Liver (tissue), 9 donors: ENCODE results near the gene SLC6A12. TPM values are rescaled to one million over a fixed set of nuclear protein-coding genes. Genes with fewer than 3 reads are reported as not detected.
A peak's percentile ranks its signal among the peaks of the same experiment; 100 is the strongest.

Source experiments
- DNase-seq: peaks from one replicate; pipeline ENCODE4 v3.0.0-alpha.2; 2017; ENCODE audit warnings: low spot score
- H3K27ac ChIP-seq, 2 donors: one replicate each; pipeline ENCODE4 v1.7.0; 2013; ENCODE audit warnings: inconsistent platforms in 2 of 2, low read length in 2 of 2, control low read depth in 1 of 2, low read depth in 1 of 2, mild to moderate bottlenecking in 1 of 2
- H3K27me3 ChIP-seq, 4 donors: one replicate each; pipeline versions ENCODE4 v1.6.1 to v1.7.0; 2013; ENCODE audit warnings: low read length in 3 of 4, inconsistent platforms in 1 of 4, mild to moderate bottlenecking in 1 of 4, moderate library complexity in 1 of 4; ENCODE audit not compliant: control insufficient read depth in 4 of 4, insufficient read depth in 4 of 4
- H3K36me3 ChIP-seq, 4 donors: one replicate each; pipeline versions ENCODE4 v1.6.1 to v1.7.0; 2013; ENCODE audit warnings: low read length in 3 of 4, mild to moderate bottlenecking in 3 of 4, low read depth in 1 of 4, moderate library complexity in 1 of 4; ENCODE audit not compliant: control insufficient read depth in 4 of 4, insufficient read depth in 3 of 4
- H3K4me1 ChIP-seq, 4 donors: one replicate each; pipeline versions ENCODE4 v1.6.1 to v1.7.0; 2013; ENCODE audit warnings: low read length in 3 of 4, mild to moderate bottlenecking in 3 of 4, moderate library complexity in 1 of 4; ENCODE audit not compliant: control insufficient read depth in 4 of 4, insufficient read depth in 4 of 4
- H3K4me3 ChIP-seq, 3 donors: one replicate each; pipeline versions ENCODE4 v1.6.1 to v1.7.0; 2013; ENCODE audit warnings: low read length in 3 of 3, control low read depth in 1 of 3, low read depth in 1 of 3, mild to moderate bottlenecking in 1 of 3
- H3K9ac ChIP-seq, 2 donors: one replicate each; pipeline ENCODE4 v1.7.0; 2013; ENCODE audit warnings: low read length in 2 of 2, mild to moderate bottlenecking in 2 of 2, moderate library complexity in 2 of 2, control low read depth in 1 of 2, low read depth in 1 of 2
- H3K9me3 ChIP-seq, 4 donors: one replicate each; pipeline versions ENCODE4 v1.6.1 to v1.7.0; 2013; ENCODE audit warnings: low read length in 3 of 4; ENCODE audit not compliant: control insufficient read depth in 4 of 4
- CTCF ChIP-seq: fragments of 150-350 bp; IDR thresholded peaks from 2 replicates; pipeline ENCODE4 v1.5.1; 2017; ENCODE audit warnings: improper control_type of control experiment, low read depth, low read length; ENCODE audit not compliant: missing input control
- EGR1 ChIP-seq, 2 donors: IDR thresholded peaks; 2 replicates each; pipeline ENCODE4 v1.6.1; 2016 to 2018; ENCODE audit warnings: antibody characterized with exemption in 2 of 2, low read depth in 2 of 2
- FOXA1 ChIP-seq: IDR thresholded peaks from 2 replicates; pipeline ENCODE4 v1.6.1; 2016; ENCODE audit warnings: antibody characterized with exemption
- FOXA2 ChIP-seq: IDR thresholded peaks from 2 replicates; pipeline ENCODE4 v1.6.1; 2016; ENCODE audit warnings: antibody characterized with exemption
- GABPA ChIP-seq, 2 donors: IDR thresholded peaks in 1 of 2; conservative IDR thresholded peaks in 1 of 2; 2 replicates each; pipeline ENCODE4 v1.6.1; 2016; ENCODE audit warnings: antibody characterized with exemption in 2 of 2, mild to moderate bottlenecking in 1 of 2, moderate library complexity in 1 of 2
- HNF4A ChIP-seq, 2 donors: conservative IDR thresholded peaks; 2 replicates each; pipeline ENCODE4 v1.6.1; 2016; ENCODE audit warnings: antibody characterized with exemption in 2 of 2, mild to moderate bottlenecking in 2 of 2
- HNF4G ChIP-seq: IDR thresholded peaks from 2 replicates; pipeline ENCODE4 v1.6.1; 2016; ENCODE audit warnings: antibody characterized with exemption
- JUND ChIP-seq, 2 donors: IDR thresholded peaks; 2 replicates each; pipeline ENCODE4 v1.6.1; 2016; ENCODE audit warnings: antibody characterized with exemption in 2 of 2
- NR2F2 ChIP-seq: IDR thresholded peaks from 2 replicates; pipeline ENCODE4 v1.6.1; 2016; ENCODE audit warnings: antibody characterized with exemption
- RAD21 ChIP-seq, 2 donors: IDR thresholded peaks; 2 replicates each; pipeline ENCODE4 v1.6.1; 2016; ENCODE audit warnings: antibody characterized with exemption in 2 of 2, mild to moderate bottlenecking in 2 of 2
- REST ChIP-seq: IDR thresholded peaks from 2 replicates; pipeline ENCODE4 v1.6.1; 2016; ENCODE audit warnings: antibody characterized with exemption, mild to moderate bottlenecking
- RXRA ChIP-seq, 2 donors: IDR thresholded peaks; 2 replicates each; pipeline ENCODE4 v1.6.1; 2017 to 2018; ENCODE audit warnings: antibody characterized with exemption in 2 of 2, mild to moderate bottlenecking in 1 of 2
- TAF1 ChIP-seq: conservative IDR thresholded peaks from 2 replicates; pipeline ENCODE4 v1.6.1; 2016; ENCODE audit warnings: antibody characterized with exemption, mild to moderate bottlenecking
- ZBTB33 ChIP-seq: IDR thresholded peaks from 2 replicates; pipeline ENCODE4 v1.6.1; 2016; ENCODE audit warnings: antibody characterized with exemption
- WGBS: extraction: QIAGEN DNeasy Blood & Tissue Kit; methylation state at CpG from one replicate; pipeline ENCODE4 v1.1.7; 2013; 5-methylcytosine and 5-hydroxymethylcytosine counted together
- polyA plus RNA-seq, 2 donors: library from polyadenylated mRNA; stranded (reverse) in 1 of 2; unstranded in 1 of 2; fragments of 200-250 nt in 1 of 2; fragments of >200 nt in 1 of 2; fragmentation: Nextera tagmentation in 1 of 2; extraction: Ambion mirVana in 1 of 2; gene quantifications; one replicate each; pipeline versions ENCODE4 v1.2.1 to v1.2.3, GENCODE V29; 2013 to 2015
- total RNA-seq, 2 donors: library from RNA; depleted of rRNA; stranded (reverse); fragments of >200 nt; gene quantifications; one replicate each; pipeline ENCODE4 v1.2.3, GENCODE V29; 2014
- TF ChIP-seq, protein P1 (sequence below): IDR thresholded peaks from 2 replicates; pipeline ENCODE4 v1.6.1; 2016; ENCODE audit warnings: antibody characterized with exemption
- TF ChIP-seq, protein P2 (sequence below): IDR thresholded peaks from 2 replicates; pipeline ENCODE4 v1.6.1; 2016; ENCODE audit warnings: antibody characterized with exemption
- donor health status: healthy.
- donor health status: healthy.
- donor health status: healthy.
- donor health status: healthy.
- donor health status: healthy.

The SLC6A12 gene
- total and polyA plus RNA-seq, 4 donors = 18.2 to 30.3 (median 23.2) TPM

GRCh38 chr12:172732-173161 lies 41.2 kb downstream of the SLC6A12 start (continued):
- no peak for TF ChIP-seq REST

DNA sequence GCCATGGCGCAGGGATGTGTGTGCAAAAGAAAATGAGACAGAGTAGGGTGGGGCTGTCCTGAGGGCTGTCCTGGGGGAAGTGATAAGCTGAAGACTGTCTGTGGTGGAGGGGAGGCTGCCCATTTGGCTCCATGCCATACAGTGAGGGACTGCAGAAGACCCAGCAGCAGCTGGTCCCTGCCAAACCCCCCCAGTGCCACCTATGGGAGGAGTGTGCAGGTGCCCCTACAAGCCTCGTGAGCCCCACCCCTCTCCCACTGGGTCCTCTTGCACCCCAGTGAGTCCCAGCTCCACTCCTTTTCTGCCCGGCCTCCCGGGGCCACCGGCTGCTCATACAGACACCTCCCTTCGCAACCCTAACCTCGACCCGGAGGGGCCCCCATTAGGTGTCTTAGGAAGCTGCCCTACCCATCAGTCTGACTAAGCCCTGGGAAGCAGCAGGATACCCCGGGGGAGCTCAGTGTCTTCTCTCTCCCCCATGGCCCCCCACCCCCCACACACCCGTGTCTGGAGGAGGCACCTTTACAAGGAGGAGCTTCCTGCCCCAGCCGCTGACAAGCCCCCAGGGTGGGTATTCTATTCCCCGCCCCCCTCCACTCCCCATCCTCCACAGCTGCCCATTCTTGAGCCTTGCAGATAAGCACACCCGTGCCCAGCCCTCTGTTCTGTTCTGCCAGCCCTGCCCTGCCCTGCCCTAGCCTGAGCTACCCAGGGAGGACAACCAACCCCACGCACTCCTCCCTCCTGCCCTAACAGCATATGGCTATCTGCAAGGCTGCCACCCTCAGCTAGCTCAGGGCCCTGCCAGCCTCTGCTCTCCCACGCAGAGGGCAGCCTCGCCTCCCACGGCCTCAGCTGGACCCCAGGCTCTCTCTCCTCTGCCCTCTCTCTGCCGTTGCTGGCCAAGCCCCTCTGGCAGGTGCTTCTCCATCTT lies 41.9 kb downstream of the SLC6A12 start:
- 75% methylated on average over 18 of the region's 18 CpGs for WGBS
- H3K27me3 ChIP-seq = no peaks in the 10 kb centered on the region

More for the DNA sequence above, 41.9 kb downstream of the SLC6A12 start:
- Histone ChIP-seq H3K4me1 (peaks cover 3 to 30% (median 17%) of the 10 kb centered on the region in 4 donors), H3K27ac (no peak overlapping the region), H3K9ac (no peak overlapping the region), H3K36me3 (no peaks in the 10 kb centered on the region), H3K4me3 (no peak overlapping the region), H3K9me3 (no peaks in the 10 kb centered on the region)
- TF ChIP-seq TAF1 (no peak), RXRA (IDR thresholded peaks at IDR 0.05) (no peak), EGR1 (IDR thresholded peaks at IDR 0.05; ENCODE audit: low read depth in 2 of 2) (no peak), JUND (IDR thresholded peaks at IDR 0.05) (no peak), HNF4G (no peak), FOXA2 (no peak), HNF4A (conservative IDR thresholded peaks at IDR 0.05) (no peak), FOXA1 (no peak), NR2F2 (no peak), CTCF (no peak), GABPA (IDR thresholded peaks at IDR 0.05 in 1 of 2, conservative IDR thresholded peaks at IDR 0.05 in 1 of 2) (no peak), RAD21 (IDR thresholded peaks at IDR 0.05) (no peak), ZBTB33 (no peak), REST (no peak)
- TF ChIP-seq, protein P1, sequence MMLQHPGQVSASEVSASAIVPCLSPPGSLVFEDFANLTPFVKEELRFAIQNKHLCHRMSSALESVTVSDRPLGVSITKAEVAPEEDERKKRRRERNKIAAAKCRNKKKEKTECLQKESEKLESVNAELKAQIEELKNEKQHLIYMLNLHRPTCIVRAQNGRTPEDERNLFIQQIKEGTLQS = no peak
- TF ChIP-seq, protein P2, sequence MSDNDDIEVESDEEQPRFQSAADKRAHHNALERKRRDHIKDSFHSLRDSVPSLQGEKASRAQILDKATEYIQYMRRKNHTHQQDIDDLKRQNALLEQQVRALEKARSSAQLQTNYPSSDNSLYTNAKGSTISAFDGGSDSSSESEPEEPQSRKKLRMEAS = no peak
- DNase-seq = peak; percentile 67
